NK-92 treated with Interleukin-12 subunit alpha and Interleukin-12 subunit beta, amount 100 ng/mL, for 24 hours (cell line): Measurements from ENCODE around the gene ADGRD1.

Experiments
- DNase-seq: peaks from one replicate; lab custom pipeline; 2025; lab: John Stamatoyannopoulos, UW

The ADGRD1 gene

GRCh38 chr12:131135786-131136538 is 182.3 kb downstream of the ADGRD1 start:
- no peak for DNase-seq

GRCh38 chr12:131136539-131136872 is 182.8 kb downstream of the ADGRD1 start:
- DNase-seq: no peak

- DNase-seq: no peak
Observed at GRCh38 chr12:131137009-131137835, 183.5 kb downstream of the ADGRD1 start.

- DNase-seq: no peak
Observed at GRCh38 chr12:131137836-131138637, 184.3 kb downstream of the ADGRD1 start.

- no peak for DNase-seq
Observed at GRCh38 chr12:131138638-131139362, 185.1 kb downstream of the ADGRD1 start.

- DNase-seq: no peak
Observed at GRCh38 chr12:131139363-131140068, 185.8 kb downstream of the ADGRD1 start.

- no peak for DNase-seq
Observed at GRCh38 chr12:131140069-131140435, 186.3 kb downstream of the ADGRD1 start.

GRCh38 chr12:131140697-131141096 is 187.0 kb downstream of the ADGRD1 start:
- no peak for DNase-seq

- DNase-seq: no peak
Observed at GRCh38 chr12:131141514-131141913, 187.8 kb downstream of the ADGRD1 start.

GRCh38 chr12:131142891-131143657 is 189.4 kb downstream of the ADGRD1 start:
- DNase-seq: no peak

- no peak for DNase-seq
Observed at GRCh38 chr12:131146173-131146675, 192.5 kb downstream of the ADGRD1 start.

- DNase-seq: no peak
Observed at GRCh38 chr12:131147293-131147692, 193.6 kb downstream of the ADGRD1 start.

- no peak for DNase-seq
Observed at GRCh38 chr12:131147894-131148293, 194.2 kb downstream of the ADGRD1 start.

GRCh38 chr12:131151558-131152345 is 198.0 kb downstream of the ADGRD1 start:
- no peak for DNase-seq

- DNase-seq: no peak
Observed at GRCh38 chr12:131152587-131152986, 198.9 kb downstream of the ADGRD1 start.

- DNase-seq: no peak
Observed at GRCh38 chr12:131153016-131153415, 199.3 kb downstream of the ADGRD1 start.

GRCh38 chr12:131153956-131154355 is 200.2 kb downstream of the ADGRD1 start:
- DNase-seq: no peak

- no peak for DNase-seq
Observed at GRCh38 chr12:131155131-131155530, 201.4 kb downstream of the ADGRD1 start.

- no peak for DNase-seq
Observed at GRCh38 chr12:131157743-131158142, 204.0 kb downstream of the ADGRD1 start.
